Motor neuron (in vitro differentiated cells): ENCODE data around the gene DSG4. TPM values are rescaled to one million over a fixed set of nuclear protein-coding genes. Genes with fewer than 3 reads are reported as not detected.

Experiments
- ATAC-seq, 8 experiments: fragments of 200-7000 bp; cut with Tn5 transposase; replicated peaks in 6 of 8; 2 replicates each; pipeline ENCODE4 v1.8.0; 2021; ENCODE audit warnings: mild to moderate bottlenecking in 8 of 8, moderate library complexity in 8 of 8
- H3K27ac ChIP-seq, 2 donors: fragments of 250-450 bp; sonication (Bioruptor Pico); 2 replicates each; pipeline ENCODE4 v1.9.0; 2021; ENCODE audit warnings: antibody characterized with exemption in 2 of 2, mild to moderate bottlenecking in 2 of 2, moderate library complexity in 1 of 2
- H3K4me1 ChIP-seq, 2 donors: fragments of 250-450 bp; sonication (Bioruptor Pico); replicated peaks in 1 of 2; 2 replicates each; pipeline ENCODE4 v1.6.1; 2021; ENCODE audit warnings: antibody characterized with exemption in 2 of 2, mild to moderate bottlenecking in 2 of 2, moderate library complexity in 1 of 2
- H3K4me3 ChIP-seq, 5 donors: fragments of 250-450 bp; sonication (Bioruptor Pico); 2 replicates each; pipeline ENCODE4 v1.9.0; 2021; ENCODE audit warnings: antibody characterized with exemption in 5 of 5, mild to moderate bottlenecking in 5 of 5, moderate library complexity in 4 of 5
- whole genome bisulfite sequencing, 10 experiments: fragments of 450-650 bp; shearing (Covaris generic); methylation state at CpG; one replicate each; pipeline ENCODE4 v1.0.0; 2022; 5-methylcytosine and 5-hydroxymethylcytosine counted together
- in situ Hi-C, 9 experiments: fragments of 400-800 bp; cut with MboI; loops; one replicate each; pipeline ENCODE4 v1.15.0; 2021; ENCODE audit warnings: low sequenced_read_pairs in 9 of 9, low pct_unique_long_range_greater_than_20kb in 2 of 9; ENCODE audit not compliant: unreplicated experiment in 9 of 9
- total RNA-seq, 8 experiments: library from RNA; unstranded; fragments of 300-600 nt; gene quantifications; 2 replicates each; pipeline versions ENCODE4 v1.2.3 to v1.2.4, GENCODE V29; 2022

DSG4 gene
- total RNA-seq, 8 experiments from 2014 or later = 0.09 TPM; not detected in 7

DNA sequence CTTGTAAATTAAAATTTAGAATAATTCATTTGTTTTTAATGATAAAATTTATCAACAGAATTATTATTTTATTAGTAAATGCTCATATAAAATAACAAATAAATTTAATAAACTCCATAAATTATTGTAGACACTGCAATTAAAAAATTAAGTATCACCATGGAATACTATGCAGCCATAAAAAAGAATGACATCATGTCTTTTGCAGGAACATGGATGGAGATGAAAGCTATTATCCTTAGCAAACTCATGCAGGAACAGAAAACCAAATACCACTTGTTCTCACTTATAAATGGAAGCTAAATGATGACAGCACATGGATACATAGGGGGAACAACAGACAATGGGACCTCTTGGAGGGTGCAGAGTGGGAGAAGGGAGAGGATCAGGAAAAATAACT is 41.3 kb downstream of the DSG4 start:
- ATAC-seq = no peak
- in situ Hi-C loops = no loop called here
- no peak overlapping the region for H3K4me3 ChIP-seq
- no peaks in the 10 kb centered on the region for H3K4me1 ChIP-seq
- no peak overlapping the region for H3K27ac ChIP-seq

DNA sequence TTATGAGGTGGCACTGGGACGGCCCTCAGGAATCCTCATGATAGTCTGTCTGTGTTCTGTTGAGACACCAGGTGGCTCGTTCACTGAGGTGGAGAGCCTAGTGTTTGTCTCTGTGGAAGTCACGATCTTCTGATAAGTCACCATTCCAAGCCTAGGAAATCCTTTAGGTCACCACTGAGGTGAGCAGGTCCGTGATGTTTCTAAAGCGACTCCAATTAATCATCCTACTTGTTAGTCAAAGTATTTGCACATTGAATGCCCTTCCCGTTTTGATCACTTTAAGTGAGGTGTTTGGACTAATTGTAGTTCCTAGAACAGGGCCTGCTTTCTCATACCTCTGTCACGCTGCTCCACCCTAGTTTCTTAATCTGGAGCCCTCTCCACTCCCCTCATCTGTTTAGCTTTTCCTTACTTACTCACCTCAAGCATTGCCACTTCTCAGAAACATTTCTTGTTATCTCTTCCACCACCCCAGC is 42.9 kb downstream of the DSG4 start:
- no peaks in the 10 kb centered on the region for H3K4me1 ChIP-seq
- 17 to 100% (median 87%) methylated on average over 2 to 7 of the region's 7 CpGs; no CpG with 5 or more reads in 2 of the 10 experiments for WGBS, 10 experiments
- no peak for ATAC-seq
- no peak overlapping the region for H3K27ac ChIP-seq
- in situ Hi-C loops = no loop called here
- no peak overlapping the region for H3K4me3 ChIP-seq

DNA sequence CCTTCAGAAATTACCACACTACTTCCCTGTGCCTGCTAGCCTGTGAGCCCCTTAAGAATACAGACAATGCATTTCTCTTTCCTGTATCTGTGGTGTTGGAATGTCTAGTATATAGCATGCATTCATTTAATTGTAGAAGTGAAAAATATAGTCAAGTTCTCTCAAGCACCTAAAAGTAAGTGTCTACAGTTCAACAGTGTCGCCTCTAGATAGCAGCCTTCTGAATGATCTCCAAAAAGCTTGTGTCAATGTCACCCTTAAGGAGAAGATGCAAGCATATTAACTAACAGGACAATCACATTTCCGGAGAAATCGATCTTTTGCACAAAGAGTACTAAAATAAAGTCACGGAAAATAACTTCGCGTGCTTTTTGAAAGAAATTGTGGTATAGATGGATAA is 43.5 kb downstream of the DSG4 start:
- Histone ChIP-seq H3K27ac (no peak overlapping the region), H3K4me1 (no peaks in the 10 kb centered on the region), H3K4me3 (no peak overlapping the region)
- no peak for ATAC-seq
- in situ Hi-C loops = no loop called here
- WGBS, 10 experiments = 37 to 100% (median 89%) methylated on average over 2 to 6 of the region's 6 CpGs; no CpG with 5 or more reads in 1 of the 10 experiments

DNA sequence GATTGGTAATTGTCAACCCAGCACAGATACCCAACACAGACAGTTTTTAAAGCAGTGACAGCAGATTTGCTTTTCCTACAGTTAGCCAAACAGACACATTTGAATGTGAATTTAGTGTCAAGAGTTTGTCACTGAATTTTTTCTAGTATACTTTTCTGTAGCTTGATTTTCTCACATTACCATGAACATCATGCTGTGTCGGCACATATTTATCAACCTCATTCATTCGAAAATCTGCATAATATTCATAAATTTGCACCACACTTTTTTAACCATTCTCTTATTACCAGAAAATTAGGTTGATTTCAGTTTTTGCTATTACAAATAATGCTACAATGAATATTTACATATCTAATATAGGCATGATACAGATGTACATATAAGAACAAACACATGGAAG is 43.9 kb downstream of the DSG4 start:
- 24 to 100% (median 69%) methylated on average over 1 to 2 of the region's 2 CpGs; no CpG with 5 or more reads in 2 of the 10 experiments for WGBS, 10 experiments
- in situ Hi-C loops = no loop called here
- ATAC-seq = no peak

DNA sequence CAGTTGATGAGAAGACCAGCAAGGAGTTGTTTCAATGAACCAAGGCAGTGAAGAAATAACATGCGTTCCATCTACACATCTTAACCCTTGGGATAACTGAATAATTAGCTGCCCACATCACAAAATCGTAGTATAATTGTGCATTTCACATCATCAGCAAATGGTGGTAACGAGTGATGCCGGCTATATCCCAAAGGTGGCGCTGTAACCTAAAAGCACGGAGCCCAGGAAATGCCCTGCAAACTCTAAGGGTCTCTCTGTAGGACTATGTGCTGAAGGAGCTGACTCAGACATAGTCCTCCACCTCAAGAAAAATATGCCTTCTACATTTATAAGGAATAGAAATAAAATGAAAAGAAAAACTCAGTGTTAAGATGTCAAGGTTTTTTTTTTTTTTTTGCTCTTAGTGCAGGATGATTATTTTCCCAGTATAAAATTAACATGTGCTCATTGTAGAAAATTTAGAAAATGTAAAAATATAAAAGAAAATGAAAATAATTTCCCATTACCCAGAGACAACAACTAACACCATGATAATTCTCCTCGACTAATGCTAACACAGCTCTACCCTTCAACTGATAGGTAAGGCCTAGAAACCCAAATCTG is 47.9 kb downstream of the DSG4 start:
- WGBS, 10 experiments = 0 to 50% (median 8%) methylated on average over 2 to 7 of the region's 7 CpGs; no CpG with 5 or more reads in 1 of the 10 experiments
- Histone ChIP-seq H3K4me3 (no peak overlapping the region), H3K27ac (no peak overlapping the region), H3K4me1 (no peaks in the 10 kb centered on the region)
- in situ Hi-C loops = no loop called here
- ATAC-seq = peak in 2 of 8 experiments; percentile 62 to 66

More for the DNA sequence above, 43.9 kb downstream of the DSG4 start:
- Histone ChIP-seq H3K27ac (no peak overlapping the region), H3K4me3 (no peak overlapping the region), H3K4me1 (no peaks in the 10 kb centered on the region)

DNA sequence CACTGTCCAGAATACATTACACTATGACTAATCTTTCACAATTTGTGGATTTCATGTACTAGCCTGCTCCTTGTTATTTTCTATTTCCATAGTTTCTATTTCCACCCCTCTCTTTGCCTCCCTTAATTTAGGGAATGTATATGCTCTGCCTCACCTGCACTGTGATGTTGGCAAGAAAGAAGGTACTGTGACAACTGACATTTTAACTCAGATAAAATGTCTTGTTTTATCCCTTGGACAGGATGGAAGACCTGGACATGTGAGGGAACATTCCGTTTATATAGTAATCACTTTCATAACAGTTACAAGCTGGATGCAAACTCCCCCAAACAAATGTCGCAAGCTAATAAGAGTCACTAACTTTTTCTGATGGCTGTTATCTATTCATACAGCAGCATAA is 49.4 kb downstream of the DSG4 start:
- H3K4me3 ChIP-seq = no peak overlapping the region
- in situ Hi-C loops = no loop called here
- 20 to 100% (median 85%) methylated on average over 1 to 2 of the region's 2 CpGs; no CpG with 5 or more reads in 1 of the 10 experiments for WGBS, 10 experiments
- no peak for ATAC-seq
- no peaks in the 10 kb centered on the region for H3K4me1 ChIP-seq
- H3K27ac ChIP-seq = no peak overlapping the region

DNA sequence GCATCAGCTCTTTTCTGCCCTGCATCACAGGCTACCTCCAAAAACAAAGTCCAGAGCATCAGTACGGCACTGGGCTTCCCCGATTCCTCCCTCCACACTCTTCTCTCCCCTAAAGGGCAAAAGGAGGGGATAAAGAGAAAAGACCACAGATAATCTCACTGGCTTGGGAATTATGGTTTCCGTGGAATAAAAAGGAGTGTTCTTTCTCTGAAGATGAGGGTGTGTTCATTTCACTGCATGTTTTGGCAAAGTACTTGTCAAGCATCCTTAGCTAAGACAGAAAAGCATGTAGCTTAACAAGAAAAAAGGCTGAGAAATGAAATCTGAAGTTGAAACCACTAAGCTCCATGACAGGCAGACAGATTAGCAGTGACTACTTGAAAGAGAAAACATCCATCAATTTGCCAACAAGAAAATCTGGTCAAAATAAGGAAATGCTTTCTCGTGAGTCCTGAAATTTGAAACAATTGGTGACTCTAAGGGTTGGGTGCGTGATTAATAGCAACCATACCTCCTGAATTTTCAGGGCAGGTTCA is 50.4 kb downstream of the DSG4 start:
- ATAC-seq = no peak
- Histone ChIP-seq H3K4me3 (no peak overlapping the region), H3K27ac (no peak overlapping the region), H3K4me1 (no peaks in the 10 kb centered on the region)
- in situ Hi-C loops = no loop called here
- WGBS, 10 experiments = 4 to 93% (median 71%) methylated on average over 1 to 5 of the region's 5 CpGs

DNA sequence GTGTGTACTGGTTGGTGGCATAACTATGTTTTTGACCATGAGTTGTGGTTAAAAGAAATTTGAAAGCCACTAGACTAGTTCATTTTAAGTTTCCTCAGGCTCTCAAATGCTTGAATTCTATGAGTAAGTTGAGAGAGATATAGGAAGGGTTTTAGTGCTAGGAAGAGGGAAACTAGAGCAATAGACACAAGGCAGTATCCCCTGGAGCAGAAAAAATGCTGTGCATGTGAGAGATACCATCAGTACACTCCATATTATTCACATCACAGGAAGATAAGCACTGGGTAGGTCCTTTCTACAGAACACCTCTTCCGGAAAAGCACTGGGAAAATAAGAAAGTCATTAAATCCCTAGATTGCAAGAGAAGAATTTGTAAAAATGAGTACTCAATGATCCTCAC is 51.6 kb downstream of the DSG4 start:
- in situ Hi-C loops = no loop called here
- no peak for ATAC-seq
- no peak overlapping the region for H3K4me3 ChIP-seq
- H3K27ac ChIP-seq = no peak overlapping the region
- no peaks in the 10 kb centered on the region for H3K4me1 ChIP-seq
- WGBS, 10 experiments = 0 to 100% (median 78%) methylated on average over 1 of the region's 1 CpG; no CpG with 5 or more reads in 3 of the 10 experiments

DNA sequence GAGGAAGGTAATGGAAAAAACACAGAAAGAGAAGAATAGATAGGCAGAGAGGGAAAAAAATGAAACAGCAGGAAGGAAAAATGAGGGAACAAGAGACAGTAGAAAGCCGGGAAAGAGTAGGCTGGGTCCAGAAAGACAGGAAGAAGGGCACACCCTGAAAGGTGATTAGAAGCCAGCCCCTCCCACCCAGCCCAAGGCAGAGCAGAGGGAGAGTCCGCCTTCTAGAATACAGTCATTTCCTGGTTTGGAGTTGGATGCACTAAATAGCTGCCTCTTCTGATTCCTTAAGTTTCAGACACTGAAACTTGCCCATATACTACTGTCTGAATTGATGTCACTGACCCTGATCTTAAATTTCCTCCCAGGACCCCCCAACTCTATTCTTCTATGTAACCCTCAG is 53.0 kb downstream of the DSG4 start:
- H3K4me1 ChIP-seq = no peaks in the 10 kb centered on the region
- ATAC-seq = peak in 1 of 8 experiments; percentile 27
- in situ Hi-C loops = no loop called here
- H3K4me3 ChIP-seq = no peak overlapping the region
- 0 to 86% (median 61%) methylated on average over 1 to 2 of the region's 2 CpGs; no CpG with 5 or more reads in 1 of the 10 experiments for WGBS, 10 experiments
- no peak overlapping the region for H3K27ac ChIP-seq

DNA sequence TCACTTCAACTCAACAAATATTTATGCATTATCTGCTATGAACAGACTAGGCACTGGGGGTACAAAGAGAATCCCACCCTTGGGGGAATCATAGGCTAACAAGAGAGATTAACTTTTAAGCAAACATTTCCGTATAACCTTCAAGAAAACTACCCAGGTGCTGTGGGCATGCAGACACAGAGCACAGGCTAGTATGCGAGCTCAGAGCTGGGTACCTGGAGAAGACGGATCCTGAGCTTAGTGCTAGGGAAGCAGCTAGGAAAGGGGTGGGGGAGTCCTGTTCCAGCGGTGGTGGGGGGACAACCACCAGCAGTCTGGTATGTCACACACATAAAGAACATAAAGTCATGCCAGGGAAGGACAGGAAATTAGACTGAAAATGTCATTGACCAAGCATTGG is 53.5 kb downstream of the DSG4 start:
- no peak for ATAC-seq
- no peaks in the 10 kb centered on the region for H3K4me1 ChIP-seq
- no peak overlapping the region for H3K4me3 ChIP-seq
- WGBS, 10 experiments = 90 to 92% methylated on average over 2 to 3 of the region's 4 CpGs; no CpG with 5 or more reads in 8 of the 10 experiments
- in situ Hi-C loops = no loop called here
- H3K27ac ChIP-seq = no peak overlapping the region

DNA sequence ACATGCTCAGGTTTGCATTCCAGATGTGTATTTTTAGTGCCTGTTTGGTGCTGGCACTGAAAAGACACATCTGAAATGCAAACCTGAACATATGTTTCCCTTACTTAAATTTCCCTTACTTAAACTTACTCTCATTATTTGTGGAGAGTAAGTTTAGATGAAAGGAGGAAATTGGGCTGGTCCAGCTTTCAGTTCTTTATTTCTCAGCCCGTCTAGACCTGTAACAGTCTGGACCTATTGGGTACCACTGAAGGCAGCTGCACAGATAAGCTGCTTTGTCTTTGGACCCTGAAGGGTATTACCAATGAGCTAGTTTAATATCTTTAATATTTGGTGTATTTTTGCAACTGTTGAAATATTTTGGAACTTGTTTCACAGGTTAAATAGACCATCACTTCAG is 54.0 kb downstream of the DSG4 start:
- in situ Hi-C loops = no loop called here
- no peak overlapping the region for H3K27ac ChIP-seq
- H3K4me3 ChIP-seq = no peak overlapping the region
- WGBS, 10 experiments = 0 to 100% (median 67%) methylated on average over 1 of the region's 1 CpG; no CpG with 5 or more reads in 5 of the 10 experiments
- H3K4me1 ChIP-seq = no peaks in the 10 kb centered on the region
- no peak for ATAC-seq

DNA sequence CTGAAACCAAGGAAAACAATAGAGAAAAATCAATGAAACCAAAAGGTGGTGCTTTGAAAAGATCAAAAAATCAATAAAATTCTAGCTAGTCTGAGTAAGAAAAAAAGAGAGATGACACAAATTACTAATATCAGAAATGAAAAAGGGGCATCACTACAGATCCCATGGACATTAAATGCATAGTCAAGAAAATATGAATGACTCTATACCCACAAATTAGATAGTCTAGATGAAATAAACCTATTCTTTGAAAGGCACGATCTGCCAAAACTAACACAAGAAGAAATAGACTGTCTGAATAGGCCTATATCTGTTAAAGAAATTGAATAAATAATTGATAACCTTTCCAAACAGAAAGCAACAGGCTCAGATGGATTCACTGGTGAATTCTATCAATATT is 55.7 kb downstream of the DSG4 start:
- no peak for ATAC-seq
- in situ Hi-C loops = no loop called here
- H3K4me3 ChIP-seq = no peak overlapping the region
- no peaks in the 10 kb centered on the region for H3K4me1 ChIP-seq
- WGBS, 10 experiments = 0 to 89% (median 72%) methylated on average over 1 of the region's 1 CpG
- no peak overlapping the region for H3K27ac ChIP-seq

DNA sequence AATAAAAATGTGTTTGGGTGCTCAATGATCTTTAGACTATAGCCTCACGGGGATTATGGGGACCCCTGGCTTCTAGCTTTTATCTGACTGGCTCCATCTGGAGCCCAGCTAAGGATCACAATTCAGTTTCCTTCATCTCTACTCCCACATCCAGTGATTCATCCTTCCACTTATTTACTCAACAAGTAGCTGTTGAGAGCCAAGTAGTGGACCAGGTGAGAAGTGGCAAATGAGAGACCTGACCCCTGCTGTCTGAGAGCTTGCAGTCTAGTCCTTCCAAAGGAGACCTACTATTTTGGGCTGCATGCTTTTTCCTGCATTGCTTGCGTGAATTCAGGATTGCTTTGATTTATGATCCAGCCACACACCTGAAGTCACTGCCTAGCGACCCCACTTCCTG is 60.2 kb downstream of the DSG4 start:
- H3K4me3 ChIP-seq = no peak overlapping the region
- in situ Hi-C loops = no loop called here
- H3K27ac ChIP-seq = no peak overlapping the region
- 0 to 100% (median 82%) methylated on average over 1 to 3 of the region's 3 CpGs; no CpG with 5 or more reads in 2 of the 10 experiments for WGBS, 10 experiments
- ATAC-seq = no peak
- H3K4me1 ChIP-seq = no peaks in the 10 kb centered on the region

DNA sequence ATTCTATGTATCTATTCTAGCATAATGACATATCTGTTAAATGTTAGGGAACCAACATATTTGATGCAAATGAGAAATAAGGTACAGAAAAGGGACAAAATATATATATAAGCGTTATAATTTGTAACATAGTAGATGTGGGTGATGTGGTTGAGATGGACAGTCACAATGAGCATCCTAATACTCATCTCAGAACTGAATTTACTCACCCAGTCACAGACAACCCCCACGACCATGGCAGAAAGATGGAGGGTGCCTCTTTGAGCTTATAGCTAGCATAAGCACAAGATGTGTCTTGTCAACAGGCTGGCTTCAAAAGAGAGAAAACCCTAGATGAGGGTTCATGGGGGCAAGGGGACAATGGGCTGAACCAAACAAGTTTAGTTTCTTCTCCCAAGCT is 61.8 kb downstream of the DSG4 start:
- 0 to 100% (median 93%) methylated on average over 1 to 2 of the region's 2 CpGs; no CpG with 5 or more reads in 4 of the 10 experiments for WGBS, 10 experiments
- in situ Hi-C loops = no loop called here
- Histone ChIP-seq H3K4me3 (no peak overlapping the region), H3K4me1 (no peaks in the 10 kb centered on the region), H3K27ac (no peak overlapping the region)
- no peak for ATAC-seq
